Peyer's patch (tissue), 4 donors: ENCODE data around the gene CACNA1I.

Source experiments
- POLR2A ChIP-seq, 2 donors: fragments of 450-650 bp; IDR thresholded peaks; one replicate each; pipeline ENCODE4 v1.5.1; 2017; ENCODE audit warnings: antibody characterized with exemption in 2 of 2, mild to moderate bottlenecking in 2 of 2, moderate library complexity in 2 of 2
- TF ChIP-seq, protein P1 (sequence below), 6 experiments: fragments of 450-650 bp in 4 of 6; fragments of 200-600 bp in 2 of 6; sonication (generic) in 1 of 6; IDR thresholded peaks; one replicate each; pipeline ENCODE4 v1.5.1; 2017 to 2019; ENCODE audit warnings: antibody characterized with exemption in 6 of 6, mild to moderate bottlenecking in 3 of 6, moderate library complexity in 1 of 6

DNA sequence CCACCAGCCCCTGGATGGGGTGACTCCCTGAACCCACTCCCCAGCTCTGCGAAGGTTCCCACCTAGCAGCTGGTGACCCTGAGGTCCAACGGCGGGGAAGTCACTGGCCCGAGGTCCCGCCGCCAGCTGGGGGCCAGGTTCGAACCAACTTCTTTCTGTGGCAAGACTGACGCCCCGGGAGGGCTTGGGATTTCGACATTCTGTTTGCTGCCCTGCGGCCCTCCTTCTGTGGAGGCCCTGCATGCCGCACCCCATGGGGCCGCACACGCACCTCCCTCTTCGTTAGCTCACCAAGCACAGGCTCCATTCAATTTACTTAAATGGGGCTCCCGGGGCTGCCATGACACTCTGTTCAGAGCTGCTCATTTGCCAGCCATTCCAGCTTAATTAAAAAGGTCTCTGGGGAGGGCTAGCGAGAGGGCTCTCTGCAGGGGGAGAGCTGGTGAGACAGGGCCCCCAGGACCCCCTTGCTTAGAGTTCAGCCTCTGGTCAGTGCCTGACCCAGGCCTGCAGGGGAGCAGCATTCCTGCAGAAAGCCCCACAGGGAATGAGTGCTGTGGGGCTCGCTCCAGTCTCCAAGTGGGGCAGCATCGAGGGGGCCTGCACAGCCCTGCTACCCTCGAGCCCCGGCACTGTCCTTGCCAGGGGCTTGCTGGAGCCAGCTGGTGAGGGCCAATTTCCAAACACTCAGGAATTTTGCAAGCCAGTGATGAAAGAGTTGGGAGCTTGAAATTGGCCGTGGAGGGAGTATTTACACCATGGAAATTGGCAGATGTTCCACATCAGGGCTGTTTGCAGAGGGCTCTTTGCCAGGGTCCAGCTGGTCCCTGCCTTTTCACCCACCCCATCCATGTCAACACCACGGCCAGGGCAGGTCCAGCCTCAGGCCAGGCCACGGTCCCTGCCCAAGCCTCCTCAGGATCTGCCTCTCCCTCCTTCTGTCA, 80.8 kb downstream of the CACNA1I start:
- TF ChIP-seq, protein P1, sequence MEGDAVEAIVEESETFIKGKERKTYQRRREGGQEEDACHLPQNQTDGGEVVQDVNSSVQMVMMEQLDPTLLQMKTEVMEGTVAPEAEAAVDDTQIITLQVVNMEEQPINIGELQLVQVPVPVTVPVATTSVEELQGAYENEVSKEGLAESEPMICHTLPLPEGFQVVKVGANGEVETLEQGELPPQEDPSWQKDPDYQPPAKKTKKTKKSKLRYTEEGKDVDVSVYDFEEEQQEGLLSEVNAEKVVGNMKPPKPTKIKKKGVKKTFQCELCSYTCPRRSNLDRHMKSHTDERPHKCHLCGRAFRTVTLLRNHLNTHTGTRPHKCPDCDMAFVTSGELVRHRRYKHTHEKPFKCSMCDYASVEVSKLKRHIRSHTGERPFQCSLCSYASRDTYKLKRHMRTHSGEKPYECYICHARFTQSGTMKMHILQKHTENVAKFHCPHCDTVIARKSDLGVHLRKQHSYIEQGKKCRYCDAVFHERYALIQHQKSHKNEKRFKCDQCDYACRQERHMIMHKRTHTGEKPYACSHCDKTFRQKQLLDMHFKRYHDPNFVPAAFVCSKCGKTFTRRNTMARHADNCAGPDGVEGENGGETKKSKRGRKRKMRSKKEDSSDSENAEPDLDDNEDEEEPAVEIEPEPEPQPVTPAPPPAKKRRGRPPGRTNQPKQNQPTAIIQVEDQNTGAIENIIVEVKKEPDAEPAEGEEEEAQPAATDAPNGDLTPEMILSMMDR (IDR thresholded peaks at IDR 0.05): no peak
- TF ChIP-seq POLR2A (IDR thresholded peaks at IDR 0.05): no peak
